ENCODE measurements around the gene CCN5. TPM values are rescaled to one million over a fixed set of nuclear protein-coding genes. Genes with fewer than 3 reads are reported as not detected.

Gene CCN5
- total and polyA plus RNA-seq, 2 of the 8 experiments (the other 6 are each of a cell fraction or from before 2014, with no cell fraction given), result not detected

- TF ChIP-seq CHD1 (IDR thresholded peaks at IDR 0.05; ENCODE audit: low read depth, low read length) (no peak), CBX8 (IDR thresholded peaks at IDR 0.05; ENCODE audit: borderline replicate concordance, low read depth, low read length) (no peak), TBP (IDR thresholded peaks at IDR 0.05; ENCODE audit: low read depth, low read length) (no peak), TCF12 (IDR thresholded peaks at IDR 0.05; ENCODE audit: low read depth, low read length) (no peak), KDM1A (IDR thresholded peaks at IDR 0.05; ENCODE audit: borderline replicate concordance, low read length) (no peak), E2F6 (IDR thresholded peaks at IDR 0.05) (peak; percentile 90), TAF7 (optimal IDR thresholded peaks at IDR 0.05; ENCODE audit: borderline replicate concordance, low read depth, low read length) (no peak), MAX (IDR thresholded peaks at IDR 0.05) (peak; percentile 83), CHD2 (IDR thresholded peaks at IDR 0.05; ENCODE audit: low read length) (no peak), RFX5 (IDR thresholded peaks at IDR 0.05; ENCODE audit: borderline replicate concordance, low read depth, low read length) (no peak), SIN3A (conservative IDR thresholded peaks at IDR 0.05 in 1 of 2, IDR thresholded peaks at IDR 0.05 in 1 of 2; ENCODE audit: low read depth in 1 of 2, low read length in 2 of 2) (no peak; a peak in 1 of 4 replicates), CTCF (IDR thresholded peaks at IDR 0.05; ENCODE audit: control extremely low read depth in 1 of 3, insufficient read depth in 1 of 3, low read depth in 1 of 3, low read length in 3 of 3) (no peak), USF2 (IDR thresholded peaks at IDR 0.05; ENCODE audit: low read length) (no peak), GABPA (IDR thresholded peaks at IDR 0.05; ENCODE audit: borderline replicate concordance, insufficient read depth, low read length) (0 out of 2 replicates have a peak, but pooled peaks have one; percentile 48), RXRA (IDR thresholded peaks at IDR 0.05; ENCODE audit: insufficient read depth, low read depth, low read length) (no peak), SP1 (IDR thresholded peaks at IDR 0.05; ENCODE audit: low read depth, low read length) (no peak), JUND (IDR thresholded peaks at IDR 0.05; ENCODE audit: low read length) (no peak), SAP30 (IDR thresholded peaks at IDR 0.05; ENCODE audit: insufficient read depth, insufficient replicate concordance, low read length) (no peak)
Measured at GRCh38 chr20:44745598-44746366, 30.6 kb downstream of the CCN5 start, which contains the start of gene KCNK15 (continued).

Data from H1 (cell line).